ENCODE data around the gene SH3RF2.
"Not testable (repeated sequence)": the region's sequence is repeated elsewhere in the genome, so short reads cannot be mapped to it uniquely, and the experiment has no call there.

The SH3RF2 gene

DNA sequence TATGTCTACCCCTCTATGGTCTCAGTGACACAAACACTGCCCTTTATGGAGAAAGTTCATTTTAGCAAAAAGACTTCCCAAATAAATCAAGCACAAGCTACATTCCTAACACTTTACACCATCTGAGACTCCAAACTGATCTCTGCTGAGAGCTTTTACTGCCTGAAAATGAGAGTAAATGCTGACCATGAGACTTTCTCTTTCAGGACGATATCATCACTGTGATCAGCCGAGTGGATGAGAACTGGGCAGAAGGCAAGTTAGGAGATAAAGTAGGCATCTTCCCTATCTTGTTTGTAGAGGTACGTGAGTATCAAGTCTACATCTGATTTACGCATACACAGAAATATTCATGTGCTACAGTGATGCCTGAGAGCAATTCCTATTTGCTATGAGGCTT is 67.5 kb downstream of the SH3RF2 start:
- no peak for DNase-seq (ENCODE audit: low read depth in 2 of 2, low spot score in 1 of 2)

DNA sequence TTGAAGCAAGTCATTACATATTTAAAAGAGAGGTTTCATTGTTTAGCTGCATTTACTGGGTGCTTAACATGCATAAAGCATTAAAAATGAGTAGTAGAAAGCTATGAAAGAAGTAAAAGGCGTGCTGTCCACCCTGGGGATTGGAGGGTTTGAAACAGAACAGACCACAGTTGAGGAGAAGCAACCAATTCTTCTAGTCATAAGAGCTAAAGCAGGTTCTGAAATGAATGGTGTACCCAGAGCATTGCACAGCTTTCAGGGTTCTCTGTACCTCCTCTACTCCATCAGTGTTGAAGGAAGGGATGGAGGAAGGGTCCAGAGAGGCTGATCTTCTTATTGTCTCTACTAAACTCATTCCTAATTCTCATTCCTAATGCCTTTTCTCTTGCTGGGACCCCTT is 68.9 kb downstream of the SH3RF2 start:
- DNase-seq (ENCODE audit: low read depth in 2 of 2, low spot score in 1 of 2), result no peak

DNA sequence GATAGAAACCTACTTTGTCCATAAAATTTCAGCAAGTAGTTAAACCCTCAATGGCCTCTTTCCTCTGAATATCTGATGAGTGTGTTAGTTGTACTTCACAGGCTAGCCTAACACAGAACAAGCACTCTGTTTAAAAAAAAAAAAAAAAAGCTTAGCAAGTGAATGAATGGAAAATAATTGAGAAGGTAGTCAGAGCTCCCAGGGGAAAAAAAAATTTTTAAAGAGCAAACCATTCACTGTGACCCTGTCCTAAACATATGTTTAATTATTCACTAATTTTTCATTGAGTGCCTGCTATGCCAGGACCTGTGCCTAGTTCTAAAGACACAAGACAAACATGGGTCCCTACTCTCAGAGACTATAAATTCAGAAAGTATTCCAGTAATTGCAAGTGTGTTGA is 69.3 kb downstream of the SH3RF2 start:
- DNase-seq (ENCODE audit: low read depth in 2 of 2, low spot score in 1 of 2), result no peak

DNA sequence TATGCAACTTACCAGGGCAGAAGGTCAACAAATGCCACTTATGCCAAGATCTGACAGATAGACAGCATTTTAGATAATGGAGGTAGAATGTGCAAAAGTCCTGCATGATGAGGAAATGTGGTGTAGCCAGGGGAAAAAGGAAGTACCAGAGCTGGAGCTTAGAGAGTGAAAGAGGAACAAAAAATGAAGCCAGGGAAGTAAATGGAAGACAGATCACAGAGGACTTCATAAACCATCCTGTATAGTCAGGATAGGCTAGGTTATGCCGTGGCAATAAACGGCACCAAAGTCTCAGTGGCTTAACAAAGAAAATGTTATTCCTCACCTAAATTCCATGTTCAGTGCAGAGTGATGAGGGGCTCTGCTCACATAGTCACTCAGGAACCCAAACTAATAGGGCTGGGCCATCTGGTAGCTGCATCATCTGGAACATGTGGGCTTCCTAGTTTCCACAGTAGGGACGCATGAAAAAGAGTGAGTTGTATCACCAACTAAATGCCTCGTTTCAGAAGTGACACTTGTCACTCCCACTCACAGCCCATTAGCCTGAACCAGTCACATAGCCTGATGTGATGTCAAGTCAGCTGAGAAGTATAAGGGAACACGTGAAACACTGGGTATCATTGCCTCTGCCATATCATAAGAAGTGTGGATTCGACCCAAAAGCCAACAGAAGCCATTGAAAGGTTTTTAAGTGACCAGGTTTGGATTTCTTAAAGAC is 70.3 kb downstream of the SH3RF2 start:
- DNase-seq (ENCODE audit: low read depth in 2 of 2, low spot score in 1 of 2), result no peak

DNA sequence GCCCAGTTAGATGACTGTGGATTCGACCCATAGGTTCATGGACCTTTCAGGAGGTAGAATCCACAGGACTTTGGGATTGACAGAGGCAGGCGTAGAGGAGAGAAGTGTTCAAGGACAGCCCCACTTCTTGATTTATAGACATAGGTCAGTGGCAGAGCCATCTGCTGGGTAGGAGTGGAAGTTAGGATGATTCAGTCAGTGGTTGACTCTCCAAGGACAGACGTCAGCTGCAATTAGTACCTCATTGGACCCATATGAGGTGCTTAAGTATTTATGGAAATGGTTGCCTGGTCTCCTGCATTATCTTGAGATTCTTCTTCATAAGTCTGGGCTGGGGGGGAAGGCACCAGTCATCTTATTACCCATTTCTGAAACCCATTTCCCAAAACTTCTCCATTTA is 70.9 kb downstream of the SH3RF2 start:
- DNase-seq (ENCODE audit: low read depth in 2 of 2, low spot score in 1 of 2), result no peak

DNA sequence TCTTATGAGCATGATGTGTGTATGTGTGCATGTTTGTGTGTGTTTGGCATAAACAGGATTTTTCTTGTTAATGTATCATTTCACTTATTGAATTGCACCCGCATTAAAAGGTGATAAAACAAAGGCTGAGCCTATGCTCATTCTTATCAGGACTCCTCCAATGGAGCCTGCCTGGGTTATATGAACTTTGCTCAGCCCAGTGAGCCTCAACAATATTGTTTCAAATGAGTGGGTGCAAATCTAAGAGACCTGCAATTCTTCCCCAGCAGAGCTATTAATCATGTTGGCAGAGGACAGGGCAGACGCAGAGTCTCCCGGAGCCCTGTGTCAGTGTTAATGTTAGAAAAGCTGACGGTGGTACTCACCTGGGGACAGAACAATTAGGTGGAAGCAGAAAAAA is 71.6 kb downstream of the SH3RF2 start:
- DNase-seq (ENCODE audit: low read depth in 2 of 2, low spot score in 1 of 2), result no peak

DNA sequence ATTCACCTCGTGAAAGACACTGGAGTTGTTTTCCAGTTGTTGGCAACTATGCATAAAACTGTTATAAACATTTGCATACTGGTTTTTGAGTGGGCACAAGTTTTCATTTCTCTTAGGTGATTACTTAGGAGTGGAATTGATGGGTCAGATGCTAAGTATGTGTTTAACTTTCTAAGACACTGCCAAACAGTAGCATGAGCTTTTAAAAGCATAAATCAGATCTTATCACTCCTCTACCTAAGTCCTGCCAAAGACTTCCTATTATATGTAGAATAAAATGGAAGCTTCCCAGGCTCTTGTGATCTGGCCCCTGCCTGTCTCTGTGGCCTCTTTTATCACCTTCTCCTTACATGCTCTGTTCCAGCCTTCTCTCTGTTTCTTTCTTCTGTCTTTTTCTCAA is 72.6 kb downstream of the SH3RF2 start:
- no peak for DNase-seq (ENCODE audit: low read depth in 2 of 2, low spot score in 1 of 2)

DNA sequence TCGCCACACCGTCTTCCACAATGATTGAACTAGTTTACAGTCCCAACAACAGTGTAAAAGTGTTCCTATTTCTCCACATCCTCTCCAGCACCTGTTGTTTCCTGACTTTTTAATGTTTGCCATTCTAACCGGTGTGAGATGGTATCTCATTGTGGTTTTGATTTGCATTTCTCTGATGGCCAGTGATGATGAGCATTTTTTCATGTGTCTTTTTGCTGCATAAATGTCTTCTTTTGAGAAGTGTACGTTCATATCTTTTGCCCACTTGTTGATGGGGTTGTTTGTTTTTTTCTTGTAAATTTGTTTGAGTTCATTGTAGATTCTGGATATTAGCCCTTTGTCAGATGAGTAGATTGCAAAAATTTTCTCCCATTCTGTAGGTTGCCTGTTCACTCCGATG is 74.1 kb downstream of the SH3RF2 start:
- not testable (repeated sequence) for DNase-seq (ENCODE audit: low read depth in 2 of 2, low spot score in 1 of 2)

DNA sequence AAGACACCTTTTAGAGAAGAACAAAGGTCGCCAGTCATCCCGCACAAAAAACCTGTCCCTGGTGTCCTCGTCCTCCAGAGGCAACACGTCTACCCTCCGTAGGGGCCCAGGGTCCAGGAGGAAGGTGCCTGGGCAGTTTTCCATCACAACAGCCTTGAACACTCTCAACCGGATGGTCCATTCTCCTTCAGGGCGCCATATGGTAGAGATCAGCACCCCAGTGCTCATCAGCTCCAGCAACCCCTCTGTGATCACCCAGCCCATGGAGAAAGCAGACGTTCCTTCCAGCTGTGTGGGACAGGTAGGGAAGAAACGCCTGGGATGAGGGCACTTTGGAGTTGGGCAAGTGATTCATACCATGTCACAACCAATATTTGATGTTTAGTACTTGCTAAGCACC is 77.4 kb downstream of the SH3RF2 start:
- no peak for DNase-seq (ENCODE audit: low read depth in 2 of 2, low spot score in 1 of 2)

DNA sequence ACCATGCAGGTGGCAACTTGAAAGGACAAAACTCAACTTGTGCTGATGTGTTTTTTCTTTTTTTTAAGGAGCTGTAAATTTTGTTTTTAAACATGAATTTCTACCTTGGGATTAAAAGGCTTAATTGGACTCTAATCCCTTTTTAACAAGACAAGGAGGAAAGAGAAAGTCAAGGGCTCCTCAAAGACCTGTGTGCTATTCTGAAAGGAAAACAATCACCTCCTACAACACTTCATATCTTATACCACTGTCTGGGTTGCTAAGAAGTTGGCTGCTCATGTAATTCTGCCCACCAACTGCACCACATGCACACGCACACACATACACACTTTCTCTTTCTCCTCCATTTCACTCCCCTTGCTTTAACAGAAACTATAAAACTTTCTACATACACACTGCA is 78.6 kb downstream of the SH3RF2 start:
- DNase-seq (ENCODE audit: low read depth in 2 of 2, low spot score in 1 of 2), result no peak

DNA sequence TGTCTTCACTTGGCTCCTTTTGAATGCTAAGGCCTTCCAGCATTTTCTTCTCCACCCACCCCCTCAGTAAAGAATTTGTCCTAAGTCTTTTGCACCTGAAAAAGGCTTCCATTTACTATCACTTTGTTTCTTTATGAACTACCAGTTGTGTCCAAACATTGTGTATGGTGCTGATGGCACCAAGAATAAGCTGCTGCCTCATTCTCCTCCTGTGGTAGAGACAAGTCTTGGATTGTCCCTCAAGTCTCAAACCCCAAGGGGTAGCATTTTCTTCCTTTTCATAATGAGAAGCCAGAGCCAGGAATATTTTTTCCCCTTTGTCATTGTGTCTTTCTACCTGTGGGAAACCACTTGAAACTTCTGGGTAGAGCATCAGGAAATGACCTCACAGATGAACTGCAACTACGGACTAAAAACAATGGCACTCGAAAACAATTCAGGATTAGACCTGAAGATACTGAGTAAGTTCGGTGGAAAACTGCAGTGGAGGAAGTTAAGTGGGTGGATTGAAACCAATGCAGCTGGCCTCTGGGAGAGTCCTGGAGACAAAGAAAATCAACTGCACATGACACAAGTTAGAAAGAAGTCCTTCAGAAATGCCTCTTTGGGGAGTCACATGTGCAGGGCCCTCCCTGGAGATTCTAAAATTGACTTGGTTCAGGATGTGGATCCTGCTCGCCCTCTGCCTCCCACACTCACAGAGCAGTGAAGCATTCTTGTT is 80.5 kb downstream of the SH3RF2 start:
- DNase-seq (ENCODE audit: low read depth in 2 of 2, low spot score in 1 of 2), result no peak

DNA sequence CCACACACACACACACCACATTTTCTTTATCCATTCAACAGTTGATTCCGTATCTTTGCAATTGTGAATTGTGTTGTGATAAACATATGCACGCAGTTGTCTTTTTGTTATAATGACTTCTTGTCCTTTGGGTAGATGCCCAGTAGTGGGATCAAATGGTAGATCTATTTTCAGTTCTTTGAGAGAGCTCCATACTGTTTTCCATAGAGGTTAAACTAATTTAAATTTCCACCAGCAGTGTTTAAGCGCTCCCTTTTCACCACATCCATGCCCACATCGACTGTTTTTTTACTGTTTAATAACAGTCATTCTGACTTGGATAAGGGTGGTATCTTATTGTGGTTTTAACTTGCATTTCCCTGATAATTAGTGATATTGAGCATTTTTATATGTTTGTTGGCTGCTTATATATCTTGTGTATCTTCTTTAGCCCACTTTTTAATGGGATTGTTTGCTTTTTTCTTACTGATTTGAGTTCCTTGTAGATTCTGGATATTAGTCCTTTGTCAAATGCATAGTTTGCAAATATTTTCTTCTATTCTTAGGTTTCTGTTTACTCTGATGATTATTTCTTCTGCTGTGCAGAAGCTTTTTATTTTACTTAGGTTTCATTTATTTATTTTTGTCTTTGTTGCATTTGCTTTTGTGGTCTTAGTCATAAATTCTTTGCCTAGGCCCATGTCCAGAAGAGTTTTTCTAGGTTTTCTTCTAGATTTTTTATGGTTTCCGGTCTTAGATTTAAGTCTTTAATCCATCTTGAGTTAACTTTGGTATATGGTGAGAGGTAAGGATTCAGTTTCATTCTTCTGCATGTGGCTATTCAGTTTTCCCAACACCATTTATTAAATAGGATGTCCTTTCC is 82.4 kb downstream of the SH3RF2 start:
- no peak for DNase-seq (ENCODE audit: low read depth in 2 of 2, low spot score in 1 of 2)

DNA sequence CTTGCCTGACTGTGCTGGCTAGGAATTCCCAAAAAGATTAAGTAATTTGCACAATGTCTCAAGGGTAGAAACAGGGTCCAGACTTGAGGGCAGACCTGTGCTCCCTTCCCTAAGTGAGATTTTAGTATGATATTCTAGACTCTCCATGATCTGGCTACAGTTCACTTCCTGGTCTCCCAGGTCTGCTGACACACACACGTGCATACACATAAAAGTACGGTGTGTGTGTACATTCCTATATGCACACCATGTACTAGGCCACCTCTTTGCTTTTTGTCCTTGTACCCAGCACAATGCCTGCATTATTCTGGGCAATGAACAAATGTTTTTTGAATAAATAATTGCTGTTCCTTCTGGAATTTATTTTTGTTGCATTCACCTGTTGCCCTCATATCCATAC is 83.7 kb downstream of the SH3RF2 start:
- no peak for DNase-seq (ENCODE audit: low read depth in 2 of 2, low spot score in 1 of 2)

DNA sequence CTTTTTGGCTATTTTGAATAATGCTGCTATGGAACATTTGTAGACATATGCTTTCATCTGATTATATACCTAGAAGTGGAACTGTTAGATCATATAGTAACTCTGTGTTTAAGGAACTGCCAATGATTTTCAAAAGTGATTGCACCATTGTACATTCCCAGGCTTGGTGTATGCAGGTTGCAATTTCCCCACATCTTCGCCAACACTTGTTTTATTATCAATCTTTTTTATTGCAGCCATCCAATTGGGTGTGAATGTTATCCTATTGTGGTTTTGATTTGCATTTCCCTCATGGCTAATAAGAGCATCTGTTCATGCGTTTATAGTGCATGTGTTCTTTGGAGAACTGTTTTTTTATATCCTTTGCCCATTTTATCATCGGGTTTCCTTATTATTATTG is 87.7 kb downstream of the SH3RF2 start:
- DNase-seq (ENCODE audit: low read depth in 2 of 2, low spot score in 1 of 2), result no peak

DNA sequence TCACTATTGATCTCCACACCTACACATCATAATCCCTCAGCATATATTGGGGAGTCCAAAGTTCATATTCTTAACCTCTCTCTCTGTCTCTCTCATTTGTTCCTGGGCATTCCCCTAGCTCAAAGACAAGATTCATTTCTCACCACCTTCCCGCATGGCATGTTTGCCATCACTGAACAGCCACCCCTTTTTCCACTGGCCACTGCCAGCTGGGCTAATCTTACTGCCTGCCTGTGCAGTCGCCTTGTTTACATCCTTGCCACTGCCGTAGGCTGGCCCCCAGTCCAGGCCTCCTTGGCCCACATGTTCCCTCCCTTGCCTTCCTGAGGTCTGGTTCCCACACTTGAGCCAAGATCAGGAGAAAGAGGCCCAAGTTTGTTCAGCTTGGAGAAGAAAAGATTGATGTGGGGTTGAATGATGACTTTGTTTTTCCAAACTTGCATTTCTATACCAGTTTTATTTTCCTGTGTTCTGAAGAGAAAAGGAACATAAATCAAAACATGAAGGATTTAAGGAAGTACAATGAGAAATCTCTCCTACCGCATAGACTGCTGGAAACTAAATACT is 88.8 kb downstream of the SH3RF2 start:
- no peak for DNase-seq (ENCODE audit: low read depth in 2 of 2, low spot score in 1 of 2)

DNA sequence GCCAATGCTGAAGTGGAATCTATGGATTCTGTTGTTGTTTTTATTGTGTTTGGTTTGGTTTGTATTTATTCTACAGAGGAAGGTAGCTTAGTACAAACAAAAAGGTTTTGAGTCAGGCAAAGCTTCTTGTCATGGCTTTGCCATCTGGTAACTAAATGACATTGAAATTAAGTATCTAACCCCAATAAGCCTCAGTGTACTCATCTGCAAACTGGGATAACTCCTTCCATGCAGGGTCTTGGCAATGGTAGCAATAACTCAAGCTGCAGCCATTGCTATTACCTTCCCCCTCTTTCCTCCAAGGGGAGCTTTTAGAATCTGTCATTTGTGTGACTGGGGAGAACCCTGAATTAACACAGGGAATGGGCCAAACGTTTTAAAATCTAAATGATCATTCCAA is 89.3 kb downstream of the SH3RF2 start:
- DNase-seq (ENCODE audit: low read depth in 2 of 2, low spot score in 1 of 2), result no peak

DNA sequence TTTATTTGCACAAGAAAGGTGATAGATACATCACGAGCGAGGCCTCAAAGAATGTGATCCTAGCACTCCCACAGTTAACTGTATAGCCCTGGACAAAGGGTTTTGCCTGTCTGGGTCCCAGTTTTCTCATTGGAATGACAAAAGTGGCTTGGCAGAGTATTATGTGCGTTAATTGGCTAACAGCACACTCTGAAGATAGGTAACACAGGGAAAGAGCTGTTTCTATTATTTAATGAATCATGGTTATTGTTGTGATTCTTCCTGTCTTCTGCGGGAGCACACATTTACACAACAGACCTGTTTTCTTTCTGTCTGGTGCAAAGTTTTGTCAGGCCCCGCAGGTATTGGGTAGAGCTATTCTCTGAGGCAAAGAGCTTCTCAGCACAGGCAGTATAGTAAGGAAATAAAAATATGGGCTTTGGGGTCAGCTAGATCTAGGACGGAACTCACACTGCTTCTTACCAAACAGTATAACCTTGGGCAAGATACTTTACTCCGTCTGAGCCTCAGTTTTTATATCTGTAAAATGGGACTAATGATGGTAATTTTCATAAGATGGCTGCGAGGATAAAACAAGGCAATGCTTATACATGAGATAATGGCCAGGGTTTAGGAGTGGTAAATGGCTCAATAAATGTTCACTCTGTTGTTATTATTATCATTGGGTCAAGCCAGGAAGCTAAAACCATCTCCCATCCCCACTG is 90.1 kb downstream of the SH3RF2 start:
- no peak for DNase-seq (ENCODE audit: low read depth in 2 of 2, low spot score in 1 of 2)

DNA sequence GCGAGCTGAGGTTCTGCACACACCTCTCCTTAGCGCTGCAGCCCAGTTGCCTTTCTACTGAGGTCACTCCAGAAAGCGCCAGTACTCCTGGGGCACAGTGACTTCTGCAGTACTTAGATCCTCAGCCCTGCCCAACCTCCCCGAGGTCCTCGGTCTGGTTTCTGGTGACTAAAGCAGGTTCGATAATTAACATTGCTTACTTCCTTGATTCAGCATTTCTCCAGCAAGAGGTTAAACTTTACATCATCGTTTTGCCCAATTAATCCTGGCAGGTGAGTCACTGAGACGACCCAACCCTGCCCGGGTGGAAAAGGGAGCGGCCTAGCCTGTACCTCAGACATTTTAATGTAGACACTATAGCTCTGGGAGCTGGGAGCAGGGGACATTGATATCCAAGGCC is 91.4 kb downstream of the SH3RF2 start:
- DNase-seq (ENCODE audit: low read depth in 2 of 2, low spot score in 1 of 2), result no peak

DNA sequence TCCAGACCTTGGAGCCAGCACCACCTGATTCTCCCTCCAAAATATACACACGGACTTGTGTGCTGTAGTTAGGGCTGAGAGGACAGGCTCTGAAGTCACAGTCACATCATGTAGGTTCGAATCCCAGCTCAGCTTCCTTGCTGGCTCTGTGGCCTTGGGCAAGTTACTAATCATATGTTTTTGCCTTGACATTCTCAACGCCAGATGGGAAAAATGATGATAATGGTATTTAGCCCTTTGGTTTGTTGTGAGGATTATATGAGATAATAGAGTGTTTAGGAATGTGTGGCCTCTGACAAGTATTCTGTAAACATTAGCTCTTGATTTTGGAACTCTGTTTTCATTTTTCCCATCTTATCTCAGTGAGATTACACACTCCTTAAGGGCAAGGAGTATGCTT is 96.5 kb downstream of the SH3RF2 start:
- DNase-seq (ENCODE audit: low read depth in 2 of 2, low spot score in 1 of 2), result no peak

DNA sequence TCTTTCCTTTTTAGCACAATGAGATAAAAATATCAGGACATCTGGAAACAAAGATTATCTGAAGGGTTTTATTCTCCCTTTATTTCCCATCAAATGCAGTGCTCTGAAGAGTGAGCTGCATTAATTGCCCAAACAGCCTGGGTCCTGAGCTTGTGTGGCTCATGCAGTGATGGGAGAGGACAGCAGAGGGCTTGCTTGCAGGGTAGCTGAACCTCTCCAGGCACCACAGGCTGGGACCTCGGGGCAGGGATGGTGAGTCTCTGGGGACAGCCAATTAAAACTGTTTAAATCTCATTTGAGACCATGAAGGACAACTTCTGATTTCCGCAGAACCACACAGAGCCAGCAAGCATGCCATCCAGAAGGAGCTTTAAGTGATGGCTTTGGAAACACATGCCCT is 97.7 kb downstream of the SH3RF2 start:
- no peak for DNase-seq (ENCODE audit: low read depth in 2 of 2, low spot score in 1 of 2)

DNA sequence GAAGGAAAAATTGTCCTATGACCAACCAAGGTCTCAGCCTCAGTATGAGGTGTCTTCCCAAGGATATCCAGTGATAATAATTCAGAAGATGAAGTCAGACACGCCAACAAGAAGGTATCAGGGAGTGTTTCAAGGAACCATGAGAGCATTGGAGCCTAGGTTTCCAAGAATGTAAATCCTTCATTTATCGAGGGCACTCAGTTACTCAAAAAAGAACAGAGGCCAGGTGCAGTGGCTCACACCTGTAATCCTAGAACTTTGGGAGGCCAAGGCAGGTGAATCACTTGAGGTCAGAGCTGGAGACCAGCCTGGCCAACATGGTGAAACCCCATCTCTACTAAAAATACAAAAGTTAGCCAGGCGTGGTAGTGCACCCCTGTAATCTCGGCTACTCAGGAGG is 98.2 kb downstream of the SH3RF2 start:
- DNase-seq (ENCODE audit: low read depth in 2 of 2, low spot score in 1 of 2), result no peak
